ENCODE data around the gene FAM193B. TPM values are rescaled to one million over a fixed set of nuclear protein-coding genes. Genes with fewer than 3 reads are reported as not detected.

The FAM193B gene
- total and polyA plus RNA-seq, 2 donors (not counting 1 experiment from before 2014, with no cell fraction given): 227 to 301 TPM

- H2AFZ ChIP-seq (ENCODE audit: insufficient read depth, low read depth, low read length, poor library complexity, severe bottlenecking): no peak overlapping the region
- peaks cover 15 to 26% of the 10 kb centered on the region in 2 donors for H3K4me1 ChIP-seq (ENCODE audit: control insufficient read depth in 2 of 2, insufficient read depth in 2 of 2, low read length in 2 of 2)
- H3K27ac Mint-ChIP-seq: no peak overlapping the region
- H3K9ac ChIP-seq (ENCODE audit: low read length): no peak overlapping the region
- intact Hi-C loops (cut with micrococcal nuclease): no loop called here
- H3K79me2 ChIP-seq (ENCODE audit: control insufficient read depth, insufficient read depth, low read length): peaks cover 20% of the 10 kb centered on the region
- peaks cover 23 to 31% of the 10 kb centered on the region in 2 experiments for H3K36me3 ChIP-seq (replicated peaks in 1 of 2; ENCODE audit: control extremely low read depth in 1 of 2, control insufficient read depth in 1 of 2, extremely low read depth in 1 of 2, insufficient read depth in 2 of 2, low read length in 1 of 2)
- H3K4me1 Mint-ChIP-seq: peaks cover 31% of the 10 kb centered on the region
- no peak overlapping the region for H3K4me2 ChIP-seq (replicated peaks; ENCODE audit: low read depth, low read length, poor library complexity, severe bottlenecking)
- no peak overlapping the region for H3K4me3 ChIP-seq (ENCODE audit: control extremely low read depth in 1 of 5, extremely low read depth in 1 of 5, insufficient read depth in 1 of 5, low read depth in 2 of 5, low read length in 4 of 5)
- no peak overlapping the region for H3K27ac ChIP-seq (ENCODE audit: low read length in 2 of 2)
- peaks cover 5% of the 10 kb centered on the region for H3K27me3 Mint-ChIP-seq
- H3K4me3 Mint-ChIP-seq: peak overlapping the region; percentile 2
- ATAC-seq (ENCODE audit: low read depth) (no peak), DNase-seq (no peak)
- H3K27me3 ChIP-seq (replicated peaks in 1 of 4; ENCODE audit: control extremely low read depth in 1 of 4, control insufficient read depth in 3 of 4, insufficient read depth in 4 of 4, low read length in 3 of 4): no peaks in the 10 kb centered on the region
- TF ChIP-seq EZH2 (IDR thresholded peaks at IDR 0.05; ENCODE audit: borderline replicate concordance, insufficient read depth, low read depth, low read length, poor library complexity, severe bottlenecking) (no peak), CTCF (IDR thresholded peaks at IDR 0.05) (no peak)
- no peaks in the 10 kb centered on the region for H3K9me3 ChIP-seq (ENCODE audit: control extremely low read depth in 1 of 3, control insufficient read depth in 2 of 3, insufficient read depth in 1 of 3, low read length in 2 of 3)
- ChIA-PET POLR2A (interaction anchor here (0.5 kb wide), 1 partner anchor 460 kb away, joined by 3 read pairs; no protein-coding TSS in a partner anchor), CTCF (no interaction called here)
- H4K20me1 ChIP-seq (ENCODE audit: control insufficient read depth, insufficient read depth, low read length, poor library complexity, severe bottlenecking): peaks cover 35% of the 10 kb centered on the region
- H3K9me3 Mint-ChIP-seq (ENCODE audit: insufficient read depth): no peaks in the 10 kb centered on the region
- WGBS (ENCODE audit: insufficient coverage): 95% methylated on average over 8 of the region's 8 CpGs
These were observed 39.7 kb upstream of the FAM193B start for GRCh38 chr5:177594071-177594470.

GRCh38 chr5:177593511-177593910 is 39.1 kb upstream of the FAM193B start:
- Mint-ChIP-seq H3K27me3 (peaks cover 5% of the 10 kb centered on the region), H3K4me3 (peak overlapping the region; percentile 75), H3K4me1 (peaks cover 25% of the 10 kb centered on the region), H3K27ac (peak overlapping the region; percentile 20), H3K9me3 (ENCODE audit: insufficient read depth) (no peaks in the 10 kb centered on the region)
- Histone ChIP-seq H3K9ac (ENCODE audit: low read length) (no peak overlapping the region), H3K36me3 (replicated peaks in 1 of 2; ENCODE audit: control extremely low read depth in 1 of 2, control insufficient read depth in 1 of 2, extremely low read depth in 1 of 2, insufficient read depth in 2 of 2, low read length in 1 of 2) (peaks cover 23 to 31% of the 10 kb centered on the region in 2 experiments), H3K4me2 (replicated peaks; ENCODE audit: low read depth, low read length, poor library complexity, severe bottlenecking) (peak overlapping the region; percentile 80), H3K9me3 (ENCODE audit: control extremely low read depth in 1 of 3, control insufficient read depth in 2 of 3, insufficient read depth in 1 of 3, low read length in 2 of 3) (no peaks in the 10 kb centered on the region), H2AFZ (ENCODE audit: insufficient read depth, low read depth, low read length, poor library complexity, severe bottlenecking) (no peak overlapping the region), H3K27me3 (replicated peaks in 1 of 4; ENCODE audit: control extremely low read depth in 1 of 4, control insufficient read depth in 3 of 4, insufficient read depth in 4 of 4, low read length in 3 of 4) (no peaks in the 10 kb centered on the region), H3K4me3 (ENCODE audit: control extremely low read depth in 1 of 5, extremely low read depth in 1 of 5, insufficient read depth in 1 of 5, low read depth in 2 of 5, low read length in 4 of 5) (no peak overlapping the region), H3K79me2 (ENCODE audit: control insufficient read depth, insufficient read depth, low read length) (peaks cover 20% of the 10 kb centered on the region), H4K20me1 (ENCODE audit: control insufficient read depth, insufficient read depth, low read length, poor library complexity, severe bottlenecking) (peaks cover 35% of the 10 kb centered on the region), H3K27ac (ENCODE audit: low read length in 2 of 2) (no peak overlapping the region), H3K4me1 (ENCODE audit: control insufficient read depth in 2 of 2, insufficient read depth in 2 of 2, low read length in 2 of 2) (peaks cover 12 to 20% of the 10 kb centered on the region in 2 donors)
- ATAC-seq (ENCODE audit: low read depth): no peak
- no peak for TF ChIP-seq CTCF (IDR thresholded peaks at IDR 0.05)
- TF ChIP-seq EZH2 (IDR thresholded peaks at IDR 0.05; ENCODE audit: borderline replicate concordance, insufficient read depth, low read depth, low read length, poor library complexity, severe bottlenecking): no peak
- DNase-seq: no peak
- WGBS (ENCODE audit: insufficient coverage): 100% methylated on average over 3 of the region's 3 CpGs
- intact Hi-C loops (cut with micrococcal nuclease): loop anchor here (2.0 kb wide), 2 partner anchors 83 to 241 kb away; no protein-coding TSS in a partner anchor
- ChIA-PET POLR2A (interaction anchor here (0.5 kb wide), 1 partner anchor 459 kb away, joined by 3 read pairs; no protein-coding TSS in a partner anchor), CTCF (no interaction called here)
